Embryonic facial prominence (tissue), 1 donor: ENCODE results near the gene DHRS3.

Experiments
- DNase-seq: peaks from one replicate; pipeline ENCODE4 v3.0.0-alpha.2; 2016; ENCODE audit errors: extremely low spot score

DHRS3 gene

GRCh38 chr1:12518931-12519692 is 98.9 kb downstream of the DHRS3 start:
- no peak for DNase-seq
